Hepatocyte (in vitro differentiated cells): ENCODE results near the gene CSTF2T.

Experiments
- CTCF ChIP-seq: fragments of 200-600 bp; sonication (generic); IDR thresholded peaks from 2 replicates; pipeline ENCODE4 v1.5.1; 2016; ENCODE audit warnings: antibody characterized with exemption, mild to moderate bottlenecking; ENCODE audit not compliant: poor library complexity
- EZH2 ChIP-seq: fragments of 200-600 bp; sonication (generic); IDR thresholded peaks from 2 replicates; pipeline ENCODE4 v1.6.1; 2016; ENCODE audit warnings: antibody characterized with exemption, mild to moderate bottlenecking, borderline replicate concordance
- EZH2phosphoT487 ChIP-seq: fragments of 200-600 bp; sonication (generic); IDR thresholded peaks from one replicate; pipeline ENCODE4 v1.6.1; 2018; ENCODE audit warnings: antibody characterized with exemption, mild to moderate bottlenecking, low read depth, moderate library complexity; ENCODE audit not compliant: unreplicated experiment, severe bottlenecking

GRCh38 chr10:51675088-51675487 is 24.3 kb downstream of the CSTF2T start:
- TF ChIP-seq CTCF (no peak), EZH2 (no peak), EZH2phosphoT487 (no peak)
